Islet of Langerhans (tissue), 1 donor: Measurements from ENCODE around the gene TGFBI.

Experiments
- FAIRE-seq: peaks from one replicate; lab custom pipeline; 2011; peaks lifted over from hg19 to GRCh38; lab: Jason Lieb, UNC

TGFBI gene

DNA sequence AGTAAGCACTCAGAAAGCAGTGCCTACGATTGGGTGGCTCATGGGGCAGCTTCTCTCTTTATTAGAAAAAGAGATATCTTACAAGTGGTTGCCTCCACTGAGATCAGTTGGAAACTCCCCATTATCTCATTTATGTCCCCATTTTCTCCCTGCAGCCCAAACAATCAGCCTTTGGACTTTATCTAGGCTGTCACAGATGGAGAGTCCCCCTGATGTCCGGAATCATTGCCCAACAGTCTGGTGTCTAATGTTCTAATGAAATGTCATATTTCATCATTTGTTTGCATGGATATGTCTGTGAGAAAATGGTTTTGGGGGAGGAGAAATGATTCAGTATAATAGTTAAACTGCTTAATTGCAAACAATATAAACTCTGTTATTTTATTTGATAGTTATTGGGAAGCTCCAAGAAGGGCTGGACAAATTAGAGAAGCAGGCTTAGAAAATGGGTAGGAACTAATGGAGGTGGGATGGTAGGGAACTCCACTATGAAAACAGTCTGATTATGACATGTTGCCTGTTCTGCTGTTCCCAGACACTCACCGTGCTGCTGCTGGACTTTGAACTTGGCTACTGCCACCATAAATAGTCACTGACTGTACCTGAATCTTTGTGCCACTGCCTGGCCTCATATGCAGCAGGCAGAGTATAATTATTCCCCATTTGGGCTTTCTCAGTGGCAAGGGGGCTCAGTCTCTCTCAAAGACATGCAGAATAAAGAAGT lies 65.6 kb downstream of the TGFBI start:
- peak; percentile 43 for FAIRE-seq

DNA sequence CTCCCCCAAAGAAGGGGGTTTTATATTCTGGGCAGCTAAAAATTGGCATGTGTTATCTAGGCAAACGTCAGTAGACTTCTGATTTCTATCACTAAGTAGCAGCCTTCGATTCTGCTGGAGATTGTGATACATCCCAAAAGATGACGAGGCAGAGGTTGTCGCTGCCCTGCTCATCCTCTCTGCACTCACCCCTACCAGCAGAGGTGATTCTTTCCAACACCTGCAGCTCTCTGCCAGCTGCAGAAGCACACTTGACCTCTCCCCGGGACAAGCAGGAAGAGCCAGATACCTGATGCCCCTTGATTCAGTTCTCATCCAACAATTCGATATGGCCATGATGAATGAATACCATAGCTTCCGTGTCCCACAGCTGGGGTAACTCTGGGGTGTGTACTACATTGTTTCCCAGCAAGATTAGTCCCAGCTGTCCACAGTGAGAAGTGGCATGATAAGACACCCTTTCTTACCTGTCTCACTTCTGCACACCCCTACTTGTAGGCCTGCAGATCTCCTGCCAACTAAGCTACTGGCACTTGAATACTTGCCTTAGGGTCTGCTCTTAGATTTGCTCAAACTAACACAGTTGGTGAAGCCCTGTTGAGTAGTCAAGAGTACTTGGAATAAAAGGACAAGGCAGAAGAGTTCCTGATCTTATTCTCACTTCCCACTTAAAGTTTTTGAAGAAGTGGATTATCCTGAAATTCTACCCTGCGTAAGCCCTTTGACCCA lies 66.3 kb downstream of the TGFBI start:
- no peak for FAIRE-seq

DNA sequence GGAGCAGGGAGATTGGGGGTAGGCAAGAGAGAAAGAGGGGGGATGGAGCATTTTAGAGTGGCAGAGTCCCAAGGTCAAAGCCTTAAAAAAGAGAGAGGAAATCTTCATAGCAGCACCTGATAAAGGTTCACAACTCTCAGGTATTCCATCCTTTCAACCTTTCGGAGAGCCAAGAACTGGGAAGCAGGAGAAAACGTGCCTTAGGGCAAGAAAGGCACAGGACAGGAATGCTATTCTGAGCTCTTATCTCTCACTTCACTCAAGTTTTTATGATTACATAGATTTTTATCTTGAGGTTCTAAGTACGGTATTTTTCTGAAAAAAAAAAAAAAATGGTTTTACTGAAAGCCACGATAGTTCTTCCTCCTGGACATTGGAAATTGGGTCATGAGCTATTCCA lies 69.4 kb downstream of the TGFBI start:
- no peak for FAIRE-seq

DNA sequence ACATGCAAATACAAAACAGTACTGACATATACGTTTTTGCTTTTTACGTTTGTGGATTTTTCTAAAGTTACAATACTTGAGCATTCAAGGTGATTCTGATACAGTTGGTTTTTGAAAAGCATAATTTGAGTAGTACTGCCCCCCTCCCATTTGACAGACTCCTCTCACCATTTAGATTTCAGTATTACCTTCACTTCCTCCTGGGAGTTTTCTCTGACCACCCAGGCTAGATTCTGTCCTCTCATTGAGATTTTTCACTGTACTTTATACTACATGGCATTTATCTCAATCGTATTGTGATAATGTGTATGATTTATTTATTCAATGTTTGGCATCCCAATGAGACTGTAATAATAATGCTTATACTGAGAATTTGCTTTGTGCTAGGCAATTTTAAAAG lies 71.1 kb downstream of the TGFBI start:
- no peak for FAIRE-seq

DNA sequence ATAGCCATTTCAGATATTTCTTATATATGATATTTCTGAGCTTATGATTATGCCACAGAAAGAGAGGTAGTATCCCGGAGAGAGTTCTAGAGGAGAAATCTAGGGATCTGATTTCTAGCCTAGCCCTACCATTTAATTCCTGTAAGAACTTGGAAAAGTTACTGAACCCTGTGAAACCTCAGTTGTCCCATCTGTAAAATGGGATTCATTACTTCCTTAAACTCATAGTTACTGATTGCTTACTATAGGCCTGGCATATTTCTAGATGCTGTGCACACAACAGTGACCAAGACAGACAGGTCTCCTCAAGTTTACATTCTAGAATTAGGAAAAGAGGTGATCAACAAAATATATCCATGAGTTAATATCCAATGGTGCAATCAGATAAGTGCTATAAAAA lies 73.1 kb downstream of the TGFBI start:
- no peak for FAIRE-seq

DNA sequence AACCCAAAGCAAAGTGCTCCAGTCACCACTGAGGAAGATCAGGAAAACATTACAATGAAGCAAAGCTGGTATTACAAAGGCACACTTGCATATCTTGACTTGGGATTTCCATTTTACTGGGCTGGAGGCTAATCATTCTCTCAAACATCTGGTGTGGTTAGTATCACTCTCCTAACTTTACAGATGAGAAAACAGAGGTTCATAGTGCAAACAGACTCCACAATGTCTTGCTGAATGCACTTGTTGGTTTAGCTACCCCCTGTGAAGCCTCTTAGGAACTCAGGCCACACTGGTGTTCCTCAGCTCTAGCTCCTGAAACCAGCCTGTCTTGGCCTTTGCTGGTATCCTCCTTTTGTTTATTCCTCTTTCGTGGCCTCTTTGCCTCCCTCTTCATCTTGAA lies 74.3 kb downstream of the TGFBI start:
- no peak for FAIRE-seq

DNA sequence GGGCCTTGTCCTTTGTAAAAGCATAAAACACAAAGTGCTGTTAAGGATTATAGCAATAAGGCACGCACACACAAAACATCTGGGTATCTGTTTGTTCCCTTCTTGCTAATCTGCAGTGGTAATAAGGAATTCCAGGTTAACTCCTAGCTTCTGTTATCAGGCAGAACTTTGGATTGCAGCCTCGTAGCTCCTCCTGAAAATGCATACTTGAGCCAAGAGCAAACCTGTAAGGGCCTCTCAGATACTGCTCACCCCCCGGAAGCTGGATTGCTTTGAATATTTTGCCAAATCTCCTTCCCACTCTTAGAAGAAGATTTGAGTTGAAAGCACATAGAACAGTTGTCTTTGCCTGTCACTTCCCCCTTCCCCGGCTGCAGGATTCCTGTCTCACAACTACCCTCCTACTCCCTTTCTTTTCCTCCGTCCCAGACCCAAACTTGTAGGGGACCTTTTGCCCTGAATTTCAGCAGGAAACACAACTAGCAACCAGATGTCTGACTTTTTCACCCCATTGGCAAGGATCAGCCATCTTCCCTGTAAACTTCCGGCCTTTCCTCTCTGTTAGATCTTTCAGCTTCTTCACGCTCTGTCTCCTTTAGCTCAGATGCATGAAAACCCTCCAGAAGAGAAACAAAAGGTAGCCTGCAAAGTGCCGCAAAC lies 75.6 kb downstream of the TGFBI start:
- FAIRE-seq: no peak

DNA sequence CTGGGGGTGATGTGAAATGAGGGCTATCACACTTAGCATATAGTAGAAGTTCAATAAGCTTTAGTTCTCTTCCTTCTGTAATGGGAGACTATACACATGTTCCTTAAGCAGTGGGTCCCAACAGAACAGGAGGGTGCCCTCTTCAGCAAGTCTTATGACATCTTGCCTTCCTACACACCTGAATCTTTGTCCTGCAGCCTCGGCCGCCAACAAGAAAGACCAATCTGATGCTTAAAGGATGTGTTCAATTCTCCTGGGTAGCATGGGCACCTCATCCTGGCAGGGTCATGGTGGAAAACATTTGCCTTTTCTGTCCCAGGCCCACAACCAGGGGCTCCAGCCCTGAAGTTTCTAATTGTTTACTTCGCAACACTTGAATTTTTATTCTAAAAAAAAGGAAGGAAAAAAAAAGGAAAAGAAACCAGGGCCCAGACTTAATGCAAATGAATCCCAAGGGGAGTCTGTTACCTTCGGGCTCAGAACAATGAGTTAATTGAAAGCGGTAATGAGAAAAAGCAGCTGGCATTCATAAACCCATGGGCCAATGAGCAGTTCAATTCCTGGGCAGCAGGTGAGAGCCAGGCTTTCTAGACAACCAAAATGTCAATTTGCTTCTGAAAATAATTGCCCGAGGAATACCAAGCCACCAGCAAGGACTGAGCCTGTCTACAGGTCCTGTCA lies 77.7 kb downstream of the TGFBI start:
- FAIRE-seq: no peak

DNA sequence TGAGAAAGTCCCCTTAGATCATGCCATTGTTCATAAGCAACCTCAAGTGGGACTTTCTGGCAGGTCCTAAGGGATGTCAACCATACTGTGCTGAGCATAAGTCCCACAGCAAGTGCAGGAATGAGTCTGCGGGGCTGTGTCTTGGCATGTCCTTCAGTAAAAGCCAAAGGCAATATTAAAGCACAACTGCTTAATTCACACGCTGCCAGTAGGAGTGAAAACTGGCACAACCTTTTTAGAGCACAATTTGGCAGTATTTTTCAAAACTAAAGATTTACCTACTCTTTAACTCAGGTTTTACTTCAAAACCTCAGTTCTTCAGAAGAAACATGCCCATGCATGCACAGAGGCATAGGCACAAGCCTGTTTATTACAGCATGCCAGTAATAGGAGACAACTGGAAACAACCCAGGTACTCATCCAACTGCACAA lies 79.4 kb downstream of the TGFBI start:
- no peak for FAIRE-seq

DNA sequence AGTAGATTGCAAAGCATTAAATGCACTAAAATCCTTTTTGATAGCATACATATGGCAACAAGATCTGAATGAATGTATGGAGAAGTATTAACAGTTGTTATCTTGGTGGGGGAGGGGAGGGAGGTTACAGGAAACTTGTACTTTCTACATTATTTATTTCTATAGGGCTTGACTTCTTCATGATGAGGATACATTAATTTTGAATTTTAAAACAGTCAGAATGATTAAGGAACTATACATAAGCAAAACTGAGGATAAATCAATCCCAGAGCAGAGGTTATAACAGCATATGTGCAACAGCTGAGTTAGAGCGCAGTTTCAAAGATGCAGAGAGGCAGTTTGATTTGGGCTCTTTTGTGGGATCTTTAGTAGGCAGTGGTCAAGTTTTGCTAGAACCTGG lies 80.0 kb downstream of the TGFBI start:
- no peak for FAIRE-seq

DNA sequence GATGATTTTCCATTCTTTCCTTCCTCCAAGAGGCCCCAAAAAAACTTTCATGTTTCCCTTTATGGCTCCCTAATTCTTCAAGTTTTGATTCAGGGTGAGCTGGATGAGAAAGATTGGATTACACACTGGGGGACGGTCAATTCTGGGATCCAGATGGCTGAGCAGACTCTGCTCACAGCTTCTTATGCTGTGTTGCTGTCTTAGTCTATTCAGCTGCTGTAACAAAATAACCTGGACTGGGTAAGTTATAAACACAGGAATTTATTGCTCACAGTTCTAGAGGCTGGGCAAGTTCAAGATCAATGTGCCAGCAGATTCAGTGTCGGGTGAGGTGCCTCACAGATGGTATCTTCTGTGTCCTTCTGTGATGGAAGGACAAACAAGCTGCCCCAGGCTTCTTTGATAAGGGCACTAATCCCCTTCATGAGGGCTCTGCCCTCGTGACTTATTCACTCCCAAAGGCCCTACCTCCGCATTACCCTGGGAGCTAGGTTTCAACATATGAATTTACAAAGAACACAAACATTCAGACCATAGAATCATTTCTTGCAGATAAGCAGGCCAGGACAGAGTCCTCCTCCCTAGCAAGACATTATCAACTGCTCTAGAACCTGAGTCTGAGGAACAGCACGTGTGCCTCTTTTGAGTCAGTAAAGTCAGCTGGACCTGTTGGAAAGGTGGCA lies 80.8 kb downstream of the TGFBI start:
- FAIRE-seq: no peak
